K562 (cell line): ENCODE data around the gene MAP3K14. TPM values are rescaled to one million over a fixed set of nuclear protein-coding genes. Genes with fewer than 3 reads are reported as not detected.

Experiments used
- ATAC-seq: fragments of 200-7000 bp; cut with Tn5 transposase; 3 replicates; pipeline ENCODE4 v1.9.1; 2020; ENCODE audit warnings: moderate library complexity
- BruUV-seq: library from RNA; stranded (reverse); fragments of 400-500 nt; replicated peaks from 2 replicates; lab custom pipeline; 2021; lab: Mats Ljungman, UMichigan
- CTCF ChIA-PET: fragments of 300-600 bp; formaldehyde crosslinking; extraction: SDS; loops from one replicate; lab custom pipeline; 2021; ENCODE audit warnings: low intra/inter-chr PET ratio; lab: Yijun Ruan, JAX
- POLR2A ChIA-PET: fragments of 300-600, 350-650 bp; sonication (Branson Sonifier 250); formaldehyde crosslinking; extraction: SDS; loops from one replicate; lab custom pipeline; 2021; ENCODE audit warnings: antibody characterized with exemption, inconsistent platforms; lab: Yijun Ruan, JAX
- DNase-seq, 4 experiments: peaks; one replicate each; pipeline versions ENCODE4 v3.0.0 to v3.0.0-alpha.2; 2011 to 2018; ENCODE audit warnings: low spot score in 3 of 4, mixed read lengths in 3 of 4; ENCODE audit errors: extremely low read depth in 1 of 4
- FAIRE-seq: peaks from 2 replicates; lab custom pipeline; 2011; peaks lifted over from hg19 to GRCh38; lab: Jason Lieb, UNC
- H2AFZ ChIP-seq: 2 replicates; pipeline ENCODE4 v1.6.0; 2011; ENCODE audit warnings: low read depth, low read length, control low read depth, inconsistent platforms
- H3K27ac ChIP-seq: fragments of 200-600 bp; 3 replicates; pipeline ENCODE4 v1.8.0; 2011; ENCODE audit warnings: low read depth, mild to moderate bottlenecking, control low read depth, inconsistent platforms, low read length, moderate library complexity, mixed read lengths; ENCODE audit errors: extremely low read depth
- H3K27me3 ChIP-seq, 2 experiments: fragments of 300-600 bp in 1 of 2; 2 replicates in 1 of 2; 3 replicates in 1 of 2; pipeline versions ENCODE4 v1.6.0 to v1.8.0; 2011; ENCODE audit warnings: inconsistent platforms in 2 of 2, low read length in 2 of 2, mild to moderate bottlenecking in 1 of 2, mixed read lengths in 1 of 2, moderate library complexity in 1 of 2; ENCODE audit not compliant: control insufficient read depth in 2 of 2, insufficient read depth in 2 of 2
- H3K36me3 ChIP-seq: fragments of 300-600 bp; 3 replicates; pipeline ENCODE4 v1.8.0; 2011; ENCODE audit warnings: mild to moderate bottlenecking, low read length, inconsistent platforms; ENCODE audit not compliant: control insufficient read depth, insufficient read depth
- H3K4me1 ChIP-seq, 2 experiments: fragments of 200-600 bp in 1 of 2; replicated peaks in 1 of 2; 2 replicates in 1 of 2; 3 replicates in 1 of 2; pipeline versions ENCODE4 v1.5.1 to v1.8.0; 2011; ENCODE audit warnings: inconsistent platforms in 2 of 2, low read length in 2 of 2, mild to moderate bottlenecking in 1 of 2, mixed read lengths in 1 of 2, moderate library complexity in 1 of 2; ENCODE audit not compliant: control insufficient read depth in 2 of 2, insufficient read depth in 2 of 2
- H3K4me2 ChIP-seq: 2 replicates; pipeline ENCODE4 v1.6.1; 2011; ENCODE audit warnings: low read length, control low read depth, inconsistent platforms, mixed read lengths; ENCODE audit not compliant: insufficient read depth
- H3K4me3 ChIP-seq: fragments of 200-600 bp; sonication (generic), shearing (Covaris generic); 2 replicates; pipeline ENCODE4 v1.5.1; 2016; ENCODE audit warnings: control low read depth, inconsistent platforms
- H3K79me2 ChIP-seq: fragments of 200-600 bp; 3 replicates; pipeline ENCODE4 v1.8.0; 2011; ENCODE audit warnings: low read length, inconsistent platforms; ENCODE audit not compliant: control insufficient read depth, insufficient read depth
- H3K9ac ChIP-seq, 2 experiments: 2 replicates each; pipeline versions ENCODE4 v1.6.0 to v1.6.1; 2011; ENCODE audit warnings: low read depth in 2 of 2, low read length in 2 of 2, control low read depth in 1 of 2, inconsistent platforms in 1 of 2, mild to moderate bottlenecking in 1 of 2, mixed read lengths in 1 of 2; ENCODE audit not compliant: insufficient read depth in 1 of 2
- H3K9me1 ChIP-seq: one replicate; pipeline ENCODE4 v1.6.0; 2011; ENCODE audit warnings: inconsistent platforms, mild to moderate bottlenecking, low read length, moderate library complexity; ENCODE audit not compliant: control insufficient read depth, insufficient read depth
- H3K9me3 ChIP-seq: replicated peaks from 2 replicates; pipeline ENCODE4 v1.5.1; 2011; ENCODE audit warnings: low read depth, low read length, inconsistent platforms; ENCODE audit not compliant: control insufficient read depth, insufficient read depth
- H4K20me1 ChIP-seq: replicated peaks from 2 replicates; pipeline ENCODE4 v1.6.1; 2011; ENCODE audit warnings: low read length, inconsistent platforms, mixed read lengths; ENCODE audit not compliant: control insufficient read depth, insufficient read depth
- CREB1 ChIP-seq, 2 experiments: sonication (generic) in 1 of 2; formaldehyde crosslinking in 1 of 2; IDR thresholded peaks; 2 replicates each; pipeline versions ENCODE4 v1.6.1 to v1.8.0; 2012 to 2022; ENCODE audit warnings: inconsistent platforms in 1 of 2, mild to moderate bottlenecking in 1 of 2, missing genetic modification reagents in 1 of 2, moderate library complexity in 1 of 2
- ETV1 ChIP-seq: fragments of 450-650 bp; conservative IDR thresholded peaks from 2 replicates; pipeline ENCODE4 v1.6.1; 2016; ENCODE audit warnings: missing genetic modification characterization, control low read depth, low read depth, missing compliant biosample characterization
- KLF13 ChIP-seq: fragments of 450-650 bp; IDR thresholded peaks from 2 replicates; pipeline ENCODE4 v1.6.1; 2016; ENCODE audit warnings: missing genetic modification characterization, low read depth, mild to moderate bottlenecking, missing compliant biosample characterization, moderate library complexity, borderline replicate concordance
- MTA3 ChIP-seq: fragments of 450-650 bp; formaldehyde crosslinking; IDR thresholded peaks from 2 replicates; pipeline ENCODE4 v1.6.1; 2017; ENCODE audit warnings: mild to moderate bottlenecking, borderline replicate concordance
- NCOR1 ChIP-seq: fragments of 450-650 bp; IDR thresholded peaks from 2 replicates; pipeline ENCODE4 v1.6.1; 2016; ENCODE audit warnings: mild to moderate bottlenecking, moderate library complexity
- NFE2 ChIP-seq: IDR thresholded peaks from 2 replicates; pipeline ENCODE4 v1.6.1; 2014; ENCODE audit warnings: antibody characterized with exemption, low read depth
- NFYB ChIP-seq: IDR thresholded peaks from 2 replicates; pipeline ENCODE4 v1.6.1; 2011; ENCODE audit warnings: mild to moderate bottlenecking, moderate library complexity; ENCODE audit not compliant: insufficient read length; ENCODE audit errors: extremely low read depth
- ZNF347 ChIP-seq: fragments of 450-650 bp; formaldehyde crosslinking; IDR thresholded peaks from 2 replicates; pipeline ENCODE4 v1.4.0; 2020; ENCODE audit warnings: low read depth, mild to moderate bottlenecking, moderate library complexity
- ZNF384 ChIP-seq: IDR thresholded peaks from 2 replicates; pipeline ENCODE4 v1.6.1; 2012; ENCODE audit warnings: low read depth, low read length, improper control_type of control experiment
- WGBS: fragments of 100-300 bp; shearing (Covaris generic); methylation state at CpG from one replicate; pipeline ENCODE4 v1.1.6; 2016; ENCODE audit warnings: low coverage, mixed read lengths; ENCODE audit not compliant: insufficient coverage; ENCODE audit errors: missing lambda C conversion rate; 5-methylcytosine and 5-hydroxymethylcytosine counted together
- in situ Hi-C: fragments of 300-500 bp; cut with MboI; formaldehyde crosslinking; loops from 4 replicates; pipeline ENCODE4 v1.15.0; 2018; ENCODE audit warnings: inconsistent platforms, mixed read lengths
- intact Hi-C: fragments of 100-400 bp; cut with micrococcal nuclease; formaldehyde crosslinking; loops from 2 replicates; pipeline ENCODE4 v1.14.2; 2022
- polyA plus RNA-seq, 8 experiments: library from polyadenylated mRNA; depleted of rRNA in 4 of 8; stranded (reverse) in 5 of 8; unstranded in 3 of 8; fragments of >200 nt; fragmentation: Nextera tagmentation in 2 of 8; fragmentation: Illumina TruSeq in 1 of 8; extraction: Ambion mirVana in 2 of 8; extraction: Trizol in 1 of 8; gene quantifications; 2 replicates each; pipeline versions ENCODE4 v1.2.1 to v1.2.3, GENCODE V29; 2011 to 2014; ENCODE audit warnings: inconsistent platforms in 1 of 8, missing spikeins in 1 of 8
- total RNA-seq, 7 experiments: library from RNA; depleted of rRNA in 6 of 7; stranded (reverse); fragments of >200 nt in 6 of 7; fragmentation: Illumina TruSeq in 2 of 7; extraction: Trizol in 2 of 7; gene quantifications; 2 replicates each; pipeline versions ENCODE4 v1.2.1 to v1.2.3, GENCODE V29; 2011 to 2021; ENCODE audit warnings: low replicate concordance in 1 of 7
- TF ChIP-seq, protein P1 (sequence below): fragments of 250-450 bp; sonication (Bioruptor Pico); IDR thresholded peaks from 2 replicates; pipeline ENCODE4 v1.8.0; 2022; ENCODE audit warnings: moderate library complexity, mild to moderate bottlenecking, inconsistent platforms
- TF ChIP-seq, protein P2 (sequence below), 3 experiments: fragments of 200-800 bp in 1 of 3; sonication (Bioruptor generic) in 1 of 3; sonication (generic) in 1 of 3; formaldehyde crosslinking in 1 of 3; IDR thresholded peaks; 2 replicates each; pipeline versions ENCODE4 v1.6.1 to v1.8.0; 2016 to 2022; ENCODE audit warnings: mild to moderate bottlenecking in 2 of 3, missing compliant biosample characterization in 2 of 3, missing genetic modification characterization in 2 of 3, missing genetic modification reagents in 1 of 3
- TF ChIP-seq, protein P3 (sequence below): fragments of 250-450 bp; sonication (Bioruptor Pico); IDR thresholded peaks from 2 replicates; pipeline ENCODE4 v1.8.0; 2021; ENCODE audit warnings: moderate library complexity, mild to moderate bottlenecking, inconsistent platforms
- TF ChIP-seq, protein P4 (sequence below): fragments of 450-650 bp; IDR thresholded peaks from 2 replicates; pipeline ENCODE4 v1.6.1; 2016; ENCODE audit warnings: low read depth, mild to moderate bottlenecking, moderate library complexity

Gene MAP3K14
- total and polyA plus RNA-seq, 9 of the 15 experiments (the other 6 are each of a cell fraction or from before 2014, with no cell fraction given) = 0.45 to 8.7 (median 3.2) TPM

DNA sequence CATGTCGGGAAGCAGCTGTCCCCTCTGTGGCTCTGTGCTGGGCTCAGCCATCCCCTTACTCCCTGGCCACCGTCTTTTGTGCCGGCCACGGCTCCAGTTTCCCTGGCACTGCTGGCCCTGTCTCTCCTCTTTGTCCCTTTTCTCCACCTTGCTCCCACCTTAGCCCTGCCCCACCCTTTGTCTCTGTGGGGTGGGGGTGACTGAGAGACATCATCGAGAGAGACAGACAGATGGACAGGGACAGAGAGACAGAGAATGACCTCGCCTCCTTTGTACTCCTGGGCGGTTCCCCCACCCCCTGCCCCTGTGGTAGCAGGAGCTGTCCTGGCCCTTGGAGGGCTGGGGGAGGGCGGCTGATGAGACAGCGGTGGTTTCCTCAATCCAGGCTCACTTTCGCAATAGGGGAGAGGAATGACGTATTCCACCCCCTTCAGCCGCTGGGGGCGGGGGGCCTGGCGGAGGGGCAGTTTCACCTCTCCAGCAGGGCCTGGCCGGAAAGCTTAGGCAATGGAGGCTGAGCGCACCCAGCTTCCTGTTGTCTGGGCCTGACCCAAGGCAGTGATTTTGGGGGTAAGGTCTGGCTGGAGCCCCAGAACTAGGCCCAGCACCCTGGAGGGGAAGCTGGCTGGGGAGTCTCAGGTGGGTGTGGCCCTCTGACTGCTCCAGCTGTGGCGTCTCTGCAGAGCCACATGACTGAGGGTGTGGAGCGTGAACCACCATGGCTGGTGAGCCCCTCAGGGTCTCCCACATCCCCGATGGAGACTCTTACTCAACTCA lies 87.9 kb downstream of the MAP3K14 start:
- peak; percentile 88 for FAIRE-seq
- Histone ChIP-seq H3K9me1 (no peaks in the 10 kb centered on the region), H3K9me3 (no peaks in the 10 kb centered on the region), H3K4me2 (peak overlapping the region; percentile 68), H4K20me1 (no peaks in the 10 kb centered on the region), H3K4me1 (peaks cover 63 to 81% of the 10 kb centered on the region in 2 experiments), H3K27me3 (no peaks in the 10 kb centered on the region), H3K4me3 (no peak overlapping the region), H2AFZ (peak overlapping the region; percentile 70), H3K79me2 (peaks cover 56% of the 10 kb centered on the region), H3K27ac (peak overlapping the region; percentile 90), H3K9ac (peak overlapping the region; percentile 57 to 87), H3K36me3 (no peaks in the 10 kb centered on the region)
- peak; percentile 73 to 91 (median 82) for DNase-seq
- in situ Hi-C loops = no loop called here
- WGBS = 7% methylated on average over 19 of the region's 19 CpGs
- ATAC-seq = peak; percentile 72
- ChIA-PET CTCF (interaction anchor here (0.6 kb wide), 1 partner anchor 155 kb away, joined by 4 read pairs; no protein-coding TSS in a partner anchor), POLR2A (interaction anchor here (0.6 to 9.0 kb wide), 10 partner anchors 10 to 518 kb away, joined by 3 to 92 read pairs (median 4); partner anchors contain the start of gene HEXIM1)
- intact Hi-C loops = no loop called here
- no TSS peak for BruUV-seq
- TF ChIP-seq ETV1 (tag) (no peak; the same call in 1 of the 2 replicates), NFE2 (no peak), NCOR1 (peak; percentile 62; the same call in 1 of the 2 replicates), NFYB (no peak), ZNF347 (CRISPR knock-in tag) (no peak), ZNF384 (no peak), CREB1 (IDR thresholded peaks at IDR 0.05) (peak; percentile 90), CREB1 (CRISPR knock-in tag; IDR thresholded peaks at IDR 0.05) (peak; percentile 84), MTA3 (no peak), KLF13 (tag) (peak; percentile 91; the same call in 1 of the 2 replicates)
- TF ChIP-seq, protein P1, sequence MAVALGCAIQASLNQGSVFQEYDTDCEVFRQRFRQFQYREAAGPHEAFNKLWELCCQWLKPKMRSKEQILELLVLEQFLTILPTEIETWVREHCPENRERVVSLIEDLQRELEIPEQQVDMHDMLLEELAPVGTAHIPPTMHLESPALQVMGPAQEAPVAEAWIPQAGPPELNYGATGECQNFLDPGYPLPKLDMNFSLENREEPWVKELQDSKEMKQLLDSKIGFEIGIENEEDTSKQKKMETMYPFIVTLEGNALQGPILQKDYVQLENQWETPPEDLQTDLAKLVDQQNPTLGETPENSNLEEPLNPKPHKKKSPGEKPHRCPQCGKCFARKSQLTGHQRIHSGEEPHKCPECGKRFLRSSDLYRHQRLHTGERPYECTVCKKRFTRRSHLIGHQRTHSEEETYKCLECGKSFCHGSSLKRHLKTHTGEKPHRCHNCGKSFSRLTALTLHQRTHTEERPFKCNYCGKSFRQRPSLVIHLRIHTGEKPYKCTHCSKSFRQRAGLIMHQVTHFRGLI = no peak
- TF ChIP-seq, protein P2, sequence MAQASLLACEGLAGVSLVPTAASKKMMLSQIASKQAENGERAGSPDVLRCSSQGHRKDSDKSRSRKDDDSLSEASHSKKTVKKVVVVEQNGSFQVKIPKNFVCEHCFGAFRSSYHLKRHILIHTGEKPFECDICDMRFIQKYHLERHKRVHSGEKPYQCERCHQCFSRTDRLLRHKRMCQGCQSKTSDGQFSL (CRISPR knock-in tag; IDR thresholded peaks at IDR 0.05) = no peak; the same call in none of the 2 replicates
- TF ChIP-seq, protein P2 (tag; IDR thresholded peaks at IDR 0.05) = peak in 1 of 2 experiments; percentile 33; a peak in 1 of 4 replicates
- TF ChIP-seq, protein P3, sequence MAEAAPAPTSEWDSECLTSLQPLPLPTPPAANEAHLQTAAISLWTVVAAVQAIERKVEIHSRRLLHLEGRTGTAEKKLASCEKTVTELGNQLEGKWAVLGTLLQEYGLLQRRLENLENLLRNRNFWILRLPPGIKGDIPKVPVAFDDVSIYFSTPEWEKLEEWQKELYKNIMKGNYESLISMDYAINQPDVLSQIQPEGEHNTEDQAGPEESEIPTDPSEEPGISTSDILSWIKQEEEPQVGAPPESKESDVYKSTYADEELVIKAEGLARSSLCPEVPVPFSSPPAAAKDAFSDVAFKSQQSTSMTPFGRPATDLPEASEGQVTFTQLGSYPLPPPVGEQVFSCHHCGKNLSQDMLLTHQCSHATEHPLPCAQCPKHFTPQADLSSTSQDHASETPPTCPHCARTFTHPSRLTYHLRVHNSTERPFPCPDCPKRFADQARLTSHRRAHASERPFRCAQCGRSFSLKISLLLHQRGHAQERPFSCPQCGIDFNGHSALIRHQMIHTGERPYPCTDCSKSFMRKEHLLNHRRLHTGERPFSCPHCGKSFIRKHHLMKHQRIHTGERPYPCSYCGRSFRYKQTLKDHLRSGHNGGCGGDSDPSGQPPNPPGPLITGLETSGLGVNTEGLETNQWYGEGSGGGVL = no peak
- TF ChIP-seq, protein P4, sequence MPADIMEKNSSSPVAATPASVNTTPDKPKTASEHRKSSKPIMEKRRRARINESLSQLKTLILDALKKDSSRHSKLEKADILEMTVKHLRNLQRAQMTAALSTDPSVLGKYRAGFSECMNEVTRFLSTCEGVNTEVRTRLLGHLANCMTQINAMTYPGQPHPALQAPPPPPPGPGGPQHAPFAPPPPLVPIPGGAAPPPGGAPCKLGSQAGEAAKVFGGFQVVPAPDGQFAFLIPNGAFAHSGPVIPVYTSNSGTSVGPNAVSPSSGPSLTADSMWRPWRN = peak; percentile 18; the same call in 1 of the 2 replicates
